Kidney epithelial cell (primary cell): ENCODE measurements around the gene C10orf95. TPM values are rescaled to one million over a fixed set of nuclear protein-coding genes. Genes with fewer than 3 reads are reported as not detected.

Source experiments
- DNase-seq: peaks from one replicate; pipeline ENCODE4 v3.0.0-alpha.2; 2010; ENCODE audit warnings: low read depth
- H3K27me3 ChIP-seq: 2 replicates; pipeline ENCODE4 v1.6.0; 2011; ENCODE audit warnings: low read length; ENCODE audit not compliant: control insufficient read depth, insufficient read depth
- H3K36me3 ChIP-seq: 2 replicates; pipeline ENCODE4 v1.5.1; 2011; ENCODE audit warnings: low read length; ENCODE audit not compliant: control insufficient read depth, insufficient read depth
- H3K4me3 ChIP-seq: 2 replicates; pipeline ENCODE4 v1.5.1; 2011; ENCODE audit warnings: low read depth, mild to moderate bottlenecking, control low read depth, low read length
- total RNA-seq: library from RNA; depleted of rRNA; stranded (reverse); fragments of >200 nt; gene quantifications from 2 replicates; pipeline ENCODE4 v1.2.3, GENCODE V29; 2015
- TF ChIP-seq, protein P1 (sequence below): IDR thresholded peaks from 2 replicates; pipeline ENCODE4 v1.5.1; 2011; ENCODE audit warnings: mild to moderate bottlenecking, moderate library complexity, low read length, control low read depth, inconsistent platforms; ENCODE audit not compliant: insufficient read depth, poor library complexity, severe bottlenecking

The C10orf95 gene
- total RNA-seq, 1 donor from 2014 or later = 3.2 TPM

- Histone ChIP-seq H3K27me3 (no peaks in the 10 kb centered on the region), H3K4me3 (no peak overlapping the region), H3K36me3 (no peaks in the 10 kb centered on the region)
- TF ChIP-seq, protein P1, sequence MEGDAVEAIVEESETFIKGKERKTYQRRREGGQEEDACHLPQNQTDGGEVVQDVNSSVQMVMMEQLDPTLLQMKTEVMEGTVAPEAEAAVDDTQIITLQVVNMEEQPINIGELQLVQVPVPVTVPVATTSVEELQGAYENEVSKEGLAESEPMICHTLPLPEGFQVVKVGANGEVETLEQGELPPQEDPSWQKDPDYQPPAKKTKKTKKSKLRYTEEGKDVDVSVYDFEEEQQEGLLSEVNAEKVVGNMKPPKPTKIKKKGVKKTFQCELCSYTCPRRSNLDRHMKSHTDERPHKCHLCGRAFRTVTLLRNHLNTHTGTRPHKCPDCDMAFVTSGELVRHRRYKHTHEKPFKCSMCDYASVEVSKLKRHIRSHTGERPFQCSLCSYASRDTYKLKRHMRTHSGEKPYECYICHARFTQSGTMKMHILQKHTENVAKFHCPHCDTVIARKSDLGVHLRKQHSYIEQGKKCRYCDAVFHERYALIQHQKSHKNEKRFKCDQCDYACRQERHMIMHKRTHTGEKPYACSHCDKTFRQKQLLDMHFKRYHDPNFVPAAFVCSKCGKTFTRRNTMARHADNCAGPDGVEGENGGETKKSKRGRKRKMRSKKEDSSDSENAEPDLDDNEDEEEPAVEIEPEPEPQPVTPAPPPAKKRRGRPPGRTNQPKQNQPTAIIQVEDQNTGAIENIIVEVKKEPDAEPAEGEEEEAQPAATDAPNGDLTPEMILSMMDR = no peak
- no peak for DNase-seq
Observed at GRCh38 chr10:102426803-102427287, 24.5 kb downstream of the C10orf95 start.

GRCh38 chr10:102425444-102425843, 25.9 kb downstream of the C10orf95 start:
- H3K27me3 ChIP-seq = no peaks in the 10 kb centered on the region
- no peak overlapping the region for H3K4me3 ChIP-seq
- TF ChIP-seq, protein P1 = no peak
- no peak for DNase-seq
- no peaks in the 10 kb centered on the region for H3K36me3 ChIP-seq

DNA sequence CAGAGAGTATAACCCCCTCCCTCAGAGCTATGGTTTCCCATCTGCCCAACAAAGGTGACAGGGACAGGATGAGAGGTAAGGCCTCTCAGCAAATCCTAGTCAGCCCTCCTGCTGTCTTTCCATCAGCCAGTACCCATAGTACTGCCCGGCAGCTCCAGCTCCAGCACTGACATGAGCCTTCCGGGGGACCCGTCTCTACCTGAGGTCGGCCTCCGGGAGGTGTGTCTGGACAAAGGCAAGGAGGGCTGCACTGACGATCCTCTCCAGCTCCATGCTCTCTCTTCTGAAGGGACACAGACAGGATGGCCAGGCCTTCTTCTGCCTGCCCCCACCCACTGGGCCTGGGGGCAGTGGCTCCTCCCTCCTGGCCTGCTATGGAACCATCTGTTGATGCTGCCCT, 26.4 kb downstream of the C10orf95 start:
- Histone ChIP-seq H3K36me3 (no peaks in the 10 kb centered on the region), H3K4me3 (no peak overlapping the region), H3K27me3 (no peaks in the 10 kb centered on the region)
- DNase-seq = no peak
- TF ChIP-seq, protein P1 = no peak

DNA sequence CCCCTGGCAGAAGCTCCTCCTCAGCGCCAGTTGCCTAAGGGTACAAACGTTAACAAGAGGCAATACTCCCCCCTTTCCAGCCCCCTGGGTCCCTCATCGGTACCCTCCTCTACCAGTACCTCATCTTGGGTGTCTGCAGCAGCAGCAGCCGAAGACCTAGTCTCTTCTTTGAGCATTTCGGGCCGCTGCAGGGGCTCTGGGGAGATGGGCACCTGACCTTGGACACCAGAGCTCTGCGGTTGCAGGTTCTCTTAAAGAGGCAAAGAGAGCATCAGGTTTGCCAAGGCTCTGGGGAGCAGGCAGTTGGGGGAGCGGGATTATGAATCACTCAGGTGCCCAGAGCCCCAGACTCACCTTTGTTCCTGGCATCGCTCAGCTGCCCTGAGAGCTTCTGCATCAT, 27.2 kb downstream of the C10orf95 start:
- Histone ChIP-seq H3K27me3 (peaks cover 2% of the 10 kb centered on the region), H3K36me3 (no peaks in the 10 kb centered on the region), H3K4me3 (no peak overlapping the region)
- TF ChIP-seq, protein P1 = no peak
- DNase-seq = no peak

GRCh38 chr10:102423372-102423968, 27.9 kb downstream of the C10orf95 start:
- Histone ChIP-seq H3K36me3 (no peaks in the 10 kb centered on the region), H3K4me3 (no peak overlapping the region), H3K27me3 (peaks cover 9% of the 10 kb centered on the region)
- TF ChIP-seq, protein P1 = no peak
- no peak for DNase-seq
